ENCODE data around the gene PFDN6.

The PFDN6 gene

DNA sequence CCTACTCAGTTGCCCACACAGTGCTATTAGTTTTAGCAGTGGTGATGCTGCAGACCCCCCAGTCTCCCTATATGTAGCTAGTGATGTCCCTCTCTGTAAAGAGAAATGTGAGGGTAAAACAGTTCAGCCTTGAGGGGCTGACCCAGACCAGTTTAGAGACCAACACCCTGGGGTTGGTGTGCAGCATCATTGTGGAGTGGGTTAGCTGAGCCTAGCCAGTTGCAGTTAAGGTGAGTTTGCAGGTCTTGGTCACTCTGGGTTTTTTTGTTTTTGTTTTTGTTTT is 12.9 kb upstream of the PFDN6 start:
- peak overlapping the region; percentile 90 for H3K27ac ChIP-seq (ENCODE audit: low read depth, low read length)

DNA sequence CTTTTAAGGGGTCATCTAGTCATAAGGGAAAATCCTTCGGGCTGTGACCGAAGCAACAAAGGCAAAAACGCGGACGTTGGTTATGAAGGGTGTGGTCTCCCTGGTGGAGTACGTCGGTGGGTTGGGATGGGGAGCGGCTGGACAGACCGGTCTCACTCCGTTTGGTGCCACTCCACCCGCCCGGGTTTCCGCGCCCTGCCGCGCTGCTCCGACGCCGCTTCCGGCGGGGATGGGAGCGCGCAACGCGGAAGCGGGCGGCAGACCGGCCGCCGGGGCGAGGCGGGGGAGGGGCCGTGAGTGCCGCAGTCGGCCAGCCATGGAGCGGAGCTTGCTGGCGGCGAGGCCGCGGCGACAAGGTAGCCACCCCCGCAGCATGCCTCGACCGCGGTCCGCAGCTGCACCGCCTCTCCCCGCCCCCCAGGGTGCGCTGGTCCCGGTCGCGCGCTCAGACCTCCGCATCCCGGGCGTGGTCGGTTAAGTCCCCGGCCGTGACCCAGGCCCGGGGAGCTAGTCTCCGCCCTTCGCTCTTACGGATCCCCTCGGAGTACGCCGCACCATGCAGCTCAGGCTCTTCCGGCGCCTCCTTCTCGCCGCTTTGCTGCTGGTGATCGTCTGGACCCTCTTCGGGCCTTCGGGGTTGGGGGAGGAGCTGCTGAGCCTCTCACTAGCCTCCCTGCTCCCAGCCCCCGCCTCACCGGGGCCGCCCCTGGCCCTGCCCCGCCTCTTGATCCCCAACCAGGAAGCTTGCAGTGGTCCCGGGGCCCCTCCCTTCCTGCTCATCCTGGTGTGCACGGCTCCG is 12.3 kb upstream of the PFDN6 start, which contains the start of gene B3GALT4:
Gene B3GALT4 (plus strand): TSS at position 260 of the 799 bp plus-strand sequence. CDS start 297 bp downstream, at position 557.
- H3F3A ChIP-seq (ENCODE audit: insufficient read depth) = peaks cover 80% of the 10 kb centered on the region
- peaks cover 16% of the 10 kb centered on the region for H4K20me1 ChIP-seq (ENCODE audit: low read depth, low read length)
- H3K27ac ChIP-seq (ENCODE audit: low read depth, low read length) = peak within 1 kb of the TSS; percentile 90
- H2AFZ ChIP-seq (ENCODE audit: low read depth, low read length, severe bottlenecking) = peak within 1 kb of the TSS; percentile 3
- H3K27me3 ChIP-seq (ENCODE audit: low read length) = no peaks in the 10 kb centered on the region
- H3K79me2 ChIP-seq (ENCODE audit: insufficient read depth, low read length) = peaks cover 36% of the 10 kb centered on the region
- H3K9me3 ChIP-seq (ENCODE audit: insufficient read depth, low read length) = no peaks in the 10 kb centered on the region
- no peak for TF ChIP-seq EZH2phosphoT487 (conservative IDR thresholded peaks at IDR 0.05; ENCODE audit: low read length)
- TF ChIP-seq, protein P1, sequence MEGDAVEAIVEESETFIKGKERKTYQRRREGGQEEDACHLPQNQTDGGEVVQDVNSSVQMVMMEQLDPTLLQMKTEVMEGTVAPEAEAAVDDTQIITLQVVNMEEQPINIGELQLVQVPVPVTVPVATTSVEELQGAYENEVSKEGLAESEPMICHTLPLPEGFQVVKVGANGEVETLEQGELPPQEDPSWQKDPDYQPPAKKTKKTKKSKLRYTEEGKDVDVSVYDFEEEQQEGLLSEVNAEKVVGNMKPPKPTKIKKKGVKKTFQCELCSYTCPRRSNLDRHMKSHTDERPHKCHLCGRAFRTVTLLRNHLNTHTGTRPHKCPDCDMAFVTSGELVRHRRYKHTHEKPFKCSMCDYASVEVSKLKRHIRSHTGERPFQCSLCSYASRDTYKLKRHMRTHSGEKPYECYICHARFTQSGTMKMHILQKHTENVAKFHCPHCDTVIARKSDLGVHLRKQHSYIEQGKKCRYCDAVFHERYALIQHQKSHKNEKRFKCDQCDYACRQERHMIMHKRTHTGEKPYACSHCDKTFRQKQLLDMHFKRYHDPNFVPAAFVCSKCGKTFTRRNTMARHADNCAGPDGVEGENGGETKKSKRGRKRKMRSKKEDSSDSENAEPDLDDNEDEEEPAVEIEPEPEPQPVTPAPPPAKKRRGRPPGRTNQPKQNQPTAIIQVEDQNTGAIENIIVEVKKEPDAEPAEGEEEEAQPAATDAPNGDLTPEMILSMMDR (IDR thresholded peaks at IDR 0.05; ENCODE audit: insufficient read depth, low read length, poor library complexity, severe bottlenecking) = peak; percentile 16
- H3K4me2 ChIP-seq (ENCODE audit: low read depth, low read length, poor library complexity, severe bottlenecking) = peak within 1 kb of the TSS; percentile 88
- H3K9me2 ChIP-seq (replicated peaks; ENCODE audit: insufficient read depth, low read length) = no peaks in the 10 kb centered on the region
- peaks cover 31% of the 10 kb centered on the region for H3K36me3 ChIP-seq (ENCODE audit: low read length)
- peak within 1 kb of the TSS; percentile 75 for H3K9ac ChIP-seq (ENCODE audit: low read length)
- peak within 1 kb of the TSS; percentile 76 for H3K4me3 ChIP-seq (ENCODE audit: insufficient read depth, low read length, poor library complexity, severe bottlenecking)

More for the DNA sequence above, 12.9 kb upstream of the PFDN6 start:
- H3K9me3 ChIP-seq (ENCODE audit: insufficient read depth, low read length) = no peaks in the 10 kb centered on the region
- peaks cover 16% of the 10 kb centered on the region for H4K20me1 ChIP-seq (ENCODE audit: low read depth, low read length)
- H2AFZ ChIP-seq (ENCODE audit: low read depth, low read length, severe bottlenecking) = no peak overlapping the region
- H3K9ac ChIP-seq (ENCODE audit: low read length) = peak overlapping the region; percentile 75
- H3K36me3 ChIP-seq (ENCODE audit: low read length) = peaks cover 31% of the 10 kb centered on the region
- H3K4me2 ChIP-seq (ENCODE audit: low read depth, low read length, poor library complexity, severe bottlenecking) = peak overlapping the region; percentile 88
- no peaks in the 10 kb centered on the region for H3K27me3 ChIP-seq (ENCODE audit: low read length)
- peaks cover 38% of the 10 kb centered on the region for H3K79me2 ChIP-seq (ENCODE audit: insufficient read depth, low read length)
- peak overlapping the region; percentile 76 for H3K4me3 ChIP-seq (ENCODE audit: insufficient read depth, low read length, poor library complexity, severe bottlenecking)
- H3K9me2 ChIP-seq (replicated peaks; ENCODE audit: insufficient read depth, low read length) = no peaks in the 10 kb centered on the region
- peaks cover 78% of the 10 kb centered on the region for H3F3A ChIP-seq (ENCODE audit: insufficient read depth)
- TF ChIP-seq, protein P1 (IDR thresholded peaks at IDR 0.05; ENCODE audit: insufficient read depth, low read length, poor library complexity, severe bottlenecking) = no peak
- TF ChIP-seq EZH2phosphoT487 (conservative IDR thresholded peaks at IDR 0.05; ENCODE audit: low read length) = no peak

DNA sequence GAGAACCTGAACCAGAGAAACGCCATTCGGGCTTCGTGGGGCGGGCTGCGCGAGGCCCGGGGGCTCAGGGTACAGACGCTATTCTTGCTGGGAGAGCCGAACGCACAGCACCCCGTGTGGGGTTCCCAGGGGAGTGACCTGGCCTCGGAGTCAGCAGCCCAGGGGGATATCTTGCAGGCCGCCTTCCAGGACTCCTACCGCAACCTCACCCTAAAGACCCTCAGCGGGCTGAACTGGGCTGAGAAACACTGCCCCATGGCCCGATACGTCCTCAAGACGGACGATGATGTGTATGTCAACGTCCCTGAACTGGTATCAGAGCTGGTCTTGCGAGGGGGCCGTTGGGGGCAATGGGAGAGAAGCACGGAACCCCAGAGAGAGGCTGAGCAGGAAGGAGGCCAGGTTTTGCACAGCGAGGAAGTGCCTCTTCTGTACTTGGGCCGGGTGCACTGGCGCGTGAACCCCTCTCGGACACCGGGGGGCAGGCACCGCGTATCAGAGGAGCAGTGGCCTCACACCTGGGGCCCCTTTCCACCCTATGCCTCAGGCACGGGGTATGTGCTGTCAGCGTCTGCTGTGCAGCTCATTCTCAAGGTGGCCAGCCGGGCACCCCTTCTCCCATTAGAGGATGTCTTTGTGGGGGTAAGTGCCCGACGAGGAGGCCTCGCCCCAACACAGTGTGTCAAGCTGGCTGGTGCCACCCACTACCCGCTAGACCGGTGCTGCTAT is 11.6 kb upstream of the PFDN6 start:
- peaks cover 78% of the 10 kb centered on the region for H3F3A ChIP-seq (ENCODE audit: insufficient read depth)
- peak overlapping the region; percentile 88 for H3K4me2 ChIP-seq (ENCODE audit: low read depth, low read length, poor library complexity, severe bottlenecking)
- H3K79me2 ChIP-seq (ENCODE audit: insufficient read depth, low read length) = peaks cover 28% of the 10 kb centered on the region
- no peaks in the 10 kb centered on the region for H3K9me2 ChIP-seq (replicated peaks; ENCODE audit: insufficient read depth, low read length)
- peak overlapping the region; percentile 75 for H3K9ac ChIP-seq (ENCODE audit: low read length)
- H3K4me3 ChIP-seq (ENCODE audit: insufficient read depth, low read length, poor library complexity, severe bottlenecking) = peak overlapping the region; percentile 76
- no peaks in the 10 kb centered on the region for H3K27me3 ChIP-seq (ENCODE audit: low read length)
- peaks cover 26% of the 10 kb centered on the region for H3K36me3 ChIP-seq (ENCODE audit: low read length)
- no peak for TF ChIP-seq EZH2phosphoT487 (conservative IDR thresholded peaks at IDR 0.05; ENCODE audit: low read length)
- TF ChIP-seq, protein P1 (IDR thresholded peaks at IDR 0.05; ENCODE audit: insufficient read depth, low read length, poor library complexity, severe bottlenecking) = no peak
- H2AFZ ChIP-seq (ENCODE audit: low read depth, low read length, severe bottlenecking) = peak overlapping the region; percentile 3
- peak overlapping the region; percentile 90 for H3K27ac ChIP-seq (ENCODE audit: low read depth, low read length)
- no peaks in the 10 kb centered on the region for H3K9me3 ChIP-seq (ENCODE audit: insufficient read depth, low read length)
- H4K20me1 ChIP-seq (ENCODE audit: low read depth, low read length) = peaks cover 16% of the 10 kb centered on the region
